Epithelial cell of proximal tubule (primary cell): Measurements from ENCODE around the gene CD151. TPM values are rescaled to one million over a fixed set of nuclear protein-coding genes. Genes with fewer than 3 reads are reported as not detected.

Experiments used
- DNase-seq: peaks from one replicate; pipeline ENCODE4 v3.0.0-alpha.2; 2011; ENCODE audit warnings: low read depth
- H3K4me3 ChIP-seq: 2 replicates; pipeline ENCODE4 v1.5.1; 2011; ENCODE audit warnings: low read depth, mild to moderate bottlenecking, low read length
- total RNA-seq: library from RNA; depleted of rRNA; stranded (reverse); fragments of >200 nt; gene quantifications from 2 replicates; pipeline ENCODE4 v1.2.3, GENCODE V29; 2015
- TF ChIP-seq, protein P1 (sequence below): conservative IDR thresholded peaks from 2 replicates; pipeline ENCODE4 v1.5.1; 2012; ENCODE audit warnings: low read depth, mild to moderate bottlenecking, low read length

CD151 gene
- total RNA-seq, 1 donor from 2014 or later, result 538 TPM

GRCh38 chr11:818396-819128 is 14.2 kb upstream of the CD151 start, which contains the start of gene PNPLA2:
Gene PNPLA2, plus strand, starts transcription at chr11:818914. Its CDS starts 805 bp downstream, at chr11:819719.
- DNase-seq, result no peak
- TF ChIP-seq, protein P1, sequence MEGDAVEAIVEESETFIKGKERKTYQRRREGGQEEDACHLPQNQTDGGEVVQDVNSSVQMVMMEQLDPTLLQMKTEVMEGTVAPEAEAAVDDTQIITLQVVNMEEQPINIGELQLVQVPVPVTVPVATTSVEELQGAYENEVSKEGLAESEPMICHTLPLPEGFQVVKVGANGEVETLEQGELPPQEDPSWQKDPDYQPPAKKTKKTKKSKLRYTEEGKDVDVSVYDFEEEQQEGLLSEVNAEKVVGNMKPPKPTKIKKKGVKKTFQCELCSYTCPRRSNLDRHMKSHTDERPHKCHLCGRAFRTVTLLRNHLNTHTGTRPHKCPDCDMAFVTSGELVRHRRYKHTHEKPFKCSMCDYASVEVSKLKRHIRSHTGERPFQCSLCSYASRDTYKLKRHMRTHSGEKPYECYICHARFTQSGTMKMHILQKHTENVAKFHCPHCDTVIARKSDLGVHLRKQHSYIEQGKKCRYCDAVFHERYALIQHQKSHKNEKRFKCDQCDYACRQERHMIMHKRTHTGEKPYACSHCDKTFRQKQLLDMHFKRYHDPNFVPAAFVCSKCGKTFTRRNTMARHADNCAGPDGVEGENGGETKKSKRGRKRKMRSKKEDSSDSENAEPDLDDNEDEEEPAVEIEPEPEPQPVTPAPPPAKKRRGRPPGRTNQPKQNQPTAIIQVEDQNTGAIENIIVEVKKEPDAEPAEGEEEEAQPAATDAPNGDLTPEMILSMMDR, result no peak
- peak within 1 kb of the TSS; percentile 88 for H3K4me3 ChIP-seq

- DNase-seq, result no peak
- peak overlapping the region; percentile 88 for H3K4me3 ChIP-seq
- TF ChIP-seq, protein P1, result no peak
Measured at GRCh38 chr11:819129-819931, 13.4 kb upstream of the CD151 start.

DNA sequence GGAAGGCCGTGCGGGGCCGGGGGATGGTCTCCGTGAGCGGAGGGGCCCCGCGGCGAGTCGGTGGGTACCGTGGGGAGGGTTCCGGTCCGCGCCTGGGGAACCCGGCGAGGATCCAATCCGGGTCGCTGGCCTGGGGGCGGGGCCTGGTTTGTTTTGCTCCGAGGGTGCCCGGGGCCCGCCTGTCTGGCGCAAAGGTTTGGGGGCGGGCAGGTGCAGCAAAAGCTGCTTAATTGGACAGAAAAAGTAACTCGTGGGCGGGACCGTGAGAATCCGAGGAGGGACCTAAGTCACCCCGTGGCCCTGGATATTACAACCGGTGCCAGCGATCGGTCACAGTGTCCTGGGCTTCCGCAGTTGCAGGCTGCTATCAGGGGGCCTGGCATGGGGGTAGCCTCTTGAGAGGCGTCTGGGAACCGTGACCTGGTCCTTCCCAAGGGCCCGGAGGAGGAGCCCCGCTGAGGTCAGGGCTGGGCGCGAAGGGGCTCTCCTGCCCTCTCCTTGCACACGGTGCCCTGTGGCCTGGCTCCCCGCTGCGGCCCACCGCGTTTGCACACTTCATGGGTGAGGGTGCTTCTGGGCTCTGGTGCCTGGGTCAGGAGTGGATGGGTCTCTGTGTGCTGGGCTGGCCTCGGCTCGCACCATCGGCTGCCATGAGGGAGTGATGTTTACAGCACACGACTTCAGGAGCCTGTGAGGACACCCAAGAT is 12.7 kb upstream of the CD151 start:
- no peak for DNase-seq
- TF ChIP-seq, protein P1, result no peak
- H3K4me3 ChIP-seq, result peak overlapping the region; percentile 88

GRCh38 chr11:820655-821511 is 11.9 kb upstream of the CD151 start:
- TF ChIP-seq, protein P1, result no peak
- H3K4me3 ChIP-seq, result peak overlapping the region; percentile 88
- DNase-seq, result no peak

GRCh38 chr11:821512-822371 is 11.0 kb upstream of the CD151 start:
- DNase-seq, result no peak
- peak overlapping the region; percentile 88 for H3K4me3 ChIP-seq
- TF ChIP-seq, protein P1, result no peak
